Measurements from ENCODE around the gene ABITRAM. TPM values are rescaled to one million over a fixed set of nuclear protein-coding genes. Genes with fewer than 3 reads are reported as not detected.

The ABITRAM gene
- total and polyA plus RNA-seq, 3 experiments from 2014 or later = 13.7 to 15.1 (median 15.1) TPM

DNA sequence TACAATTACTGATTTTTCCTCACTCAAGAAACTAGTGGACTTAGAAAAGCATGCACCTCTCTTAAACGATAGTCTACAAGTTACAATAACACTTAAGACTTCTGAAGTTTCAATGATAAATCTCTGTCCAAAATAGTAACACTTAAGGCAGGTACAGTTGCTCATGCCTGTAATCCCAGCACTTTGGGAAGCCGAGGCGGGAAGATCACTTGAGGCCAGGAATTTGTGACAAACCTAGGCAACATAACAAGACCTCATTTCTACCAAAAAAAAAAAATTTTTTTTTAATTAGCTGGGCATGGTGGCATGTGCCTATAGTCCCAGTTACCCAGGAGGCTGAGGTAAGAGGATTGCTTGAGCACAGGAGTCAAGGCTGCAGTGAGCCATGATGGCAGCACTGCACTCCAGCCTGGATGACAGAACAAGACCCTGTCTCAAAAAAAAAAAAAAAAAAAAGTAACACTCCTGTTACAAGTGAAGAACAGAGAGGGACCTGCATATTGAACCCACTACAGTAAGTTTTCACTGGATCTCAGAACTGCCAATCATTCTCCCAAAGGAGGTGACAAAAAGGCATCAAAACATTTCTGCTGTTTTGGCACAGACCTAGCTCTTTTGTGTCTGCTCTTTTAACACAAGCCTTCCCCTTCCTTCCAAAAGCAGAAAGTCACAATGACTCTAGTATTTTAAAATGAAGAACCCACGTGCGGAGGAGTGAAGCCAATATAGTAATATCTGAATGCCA is 3.5 kb downstream of the ABITRAM start:
- ChIA-PET POLR2A (no interaction called here), CTCF (no interaction called here)
- Mint-ChIP-seq H3K27ac (peak overlapping the region in 6 of 8 donors; percentile 6 to 87 (median 51)), H3K9me3 (no peaks in the 10 kb centered on the region), H3K27me3 (no peaks in the 10 kb centered on the region), H3K4me3 (peak overlapping the region in 1 of 7 donors; percentile 38), H3K36me3 (peaks cover 0 to 44% (median 7%) of the 10 kb centered on the region in 3 donors), H3K4me1 (peaks cover 20 to 28% (median 23%) of the 10 kb centered on the region in 3 donors)
- H3K36me3 ChIP-seq (ENCODE audit: insufficient read depth, low read length) = peaks cover 3% of the 10 kb centered on the region
- no peak overlapping the region for H3K4me3 ChIP-seq (ENCODE audit: low read length)
- peaks cover 19% of the 10 kb centered on the region for H3K4me1 ChIP-seq (ENCODE audit: insufficient read depth, low read length)
- H3K9me3 ChIP-seq (ENCODE audit: low read length) = no peaks in the 10 kb centered on the region
- H3K27ac ChIP-seq (ENCODE audit: low read depth, low read length) = no peak overlapping the region
- no peaks in the 10 kb centered on the region for H3K27me3 ChIP-seq (ENCODE audit: insufficient read depth, low read length, poor library complexity, severe bottlenecking)
- no peak for DNase-seq

DNA sequence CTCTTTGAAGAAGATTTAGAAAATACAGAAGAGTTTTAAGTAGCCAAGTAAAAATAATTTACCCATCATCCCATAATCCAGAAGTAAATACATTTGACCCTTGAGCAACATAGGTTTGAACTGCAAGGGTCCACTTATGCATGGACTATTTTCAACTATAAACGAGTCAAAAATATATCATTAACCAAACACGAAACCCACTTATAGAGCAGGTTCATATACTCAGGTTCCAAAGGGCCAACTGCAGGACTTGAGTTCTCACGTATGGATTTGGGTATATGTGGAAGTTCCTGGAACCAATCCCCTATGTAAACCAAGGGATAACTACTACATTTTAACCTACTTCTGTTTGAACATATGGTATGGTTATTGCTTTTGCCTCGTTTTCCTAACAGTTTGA is 5.8 kb downstream of the ABITRAM start:
- Histone ChIP-seq H3K36me3 (ENCODE audit: insufficient read depth, low read length) (peaks cover 3% of the 10 kb centered on the region), H3K9me3 (ENCODE audit: low read length) (no peaks in the 10 kb centered on the region), H3K27me3 (ENCODE audit: insufficient read depth, low read length, poor library complexity, severe bottlenecking) (no peaks in the 10 kb centered on the region), H3K4me3 (ENCODE audit: low read length) (no peak overlapping the region), H3K27ac (ENCODE audit: low read depth, low read length) (no peak overlapping the region), H3K4me1 (ENCODE audit: insufficient read depth, low read length) (peaks cover 7% of the 10 kb centered on the region)
- POLR2A ChIA-PET = no interaction called here
- Mint-ChIP-seq H3K27me3 (no peaks in the 10 kb centered on the region), H3K27ac (no peak overlapping the region), H3K9me3 (no peaks in the 10 kb centered on the region), H3K4me3 (no peak overlapping the region), H3K36me3 (peaks cover 0 to 30% (median 7%) of the 10 kb centered on the region in 3 donors), H3K4me1 (peaks cover 5 to 8% (median 6%) of the 10 kb centered on the region in 3 donors)
- no peak for DNase-seq
- CTCF ChIA-PET = no interaction called here

DNA sequence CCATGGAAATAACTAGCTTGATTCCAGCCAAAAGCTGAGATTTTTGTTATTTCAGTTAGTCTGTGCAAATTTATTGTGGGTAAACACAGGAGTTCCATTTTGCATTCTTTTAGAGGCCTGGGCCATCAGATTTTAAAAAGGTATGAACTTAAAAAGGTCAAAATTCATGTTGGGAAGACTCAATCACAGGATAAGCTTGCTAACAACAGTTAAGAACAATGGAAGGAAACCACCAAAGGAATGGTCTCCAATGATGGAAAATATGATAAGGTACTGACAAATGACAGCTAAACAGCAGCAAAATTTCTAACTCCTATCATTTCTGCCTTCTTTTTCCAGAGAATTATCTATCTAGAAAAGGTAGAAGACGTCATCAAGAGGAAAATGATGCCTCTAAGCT is 16.0 kb downstream of the ABITRAM start:
- Mint-ChIP-seq H3K27me3 (no peaks in the 10 kb centered on the region), H3K36me3 (peaks cover 0 to 2% (median 0%) of the 10 kb centered on the region in 3 donors), H3K27ac (no peak overlapping the region), H3K9me3 (no peaks in the 10 kb centered on the region), H3K4me3 (no peak overlapping the region), H3K4me1 (no peaks in the 10 kb centered on the region)
- no peak overlapping the region for H3K27ac ChIP-seq (ENCODE audit: low read depth, low read length)
- H3K4me1 ChIP-seq (ENCODE audit: insufficient read depth, low read length) = no peaks in the 10 kb centered on the region
- CTCF ChIA-PET = interaction anchor here (1.0 to 2.6 kb wide), 3 partner anchors 11 to 172 kb away, joined by 3 to 5 read pairs (median 3); no protein-coding TSS in a partner anchor
- DNase-seq = no peak
- no peak overlapping the region for H3K4me3 ChIP-seq (ENCODE audit: low read length)
- H3K27me3 ChIP-seq (ENCODE audit: insufficient read depth, low read length, poor library complexity, severe bottlenecking) = no peaks in the 10 kb centered on the region
- no peaks in the 10 kb centered on the region for H3K9me3 ChIP-seq (ENCODE audit: low read length)
- H3K36me3 ChIP-seq (ENCODE audit: insufficient read depth, low read length) = no peaks in the 10 kb centered on the region
- POLR2A ChIA-PET = no interaction called here

DNA sequence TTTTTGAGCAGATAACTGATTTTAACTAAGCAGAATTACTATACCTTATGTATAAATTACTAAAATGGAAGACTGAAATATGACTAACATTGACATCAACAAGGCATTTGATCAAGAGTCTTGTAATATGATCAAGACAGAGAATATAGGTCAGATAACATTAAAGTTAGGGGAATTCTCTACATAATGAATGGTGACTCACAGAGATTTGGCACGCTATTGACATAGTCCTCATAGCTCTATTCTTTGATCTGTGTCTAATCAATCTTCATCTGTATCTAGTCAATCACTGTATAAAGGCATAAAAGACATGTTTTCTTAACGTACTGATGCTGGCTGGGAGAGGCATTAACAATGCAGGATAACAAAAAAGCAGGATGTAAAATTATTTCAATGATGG is 17.4 kb downstream of the ABITRAM start:
- Histone ChIP-seq H3K4me1 (ENCODE audit: insufficient read depth, low read length) (no peaks in the 10 kb centered on the region), H3K27me3 (ENCODE audit: insufficient read depth, low read length, poor library complexity, severe bottlenecking) (no peaks in the 10 kb centered on the region), H3K36me3 (ENCODE audit: insufficient read depth, low read length) (no peaks in the 10 kb centered on the region), H3K4me3 (ENCODE audit: low read length) (no peak overlapping the region), H3K9me3 (ENCODE audit: low read length) (no peaks in the 10 kb centered on the region), H3K27ac (ENCODE audit: low read depth, low read length) (no peak overlapping the region)
- POLR2A ChIA-PET = no interaction called here
- no peaks in the 10 kb centered on the region for H3K27me3 Mint-ChIP-seq
- no peak overlapping the region for H3K27ac Mint-ChIP-seq
- CTCF ChIA-PET = interaction anchor here (1.0 to 2.6 kb wide), 2 partner anchors 9 to 62 kb away, joined by 3 to 5 read pairs; no protein-coding TSS in a partner anchor
- no peaks in the 10 kb centered on the region for H3K36me3 Mint-ChIP-seq
- H3K4me1 Mint-ChIP-seq = no peaks in the 10 kb centered on the region
- DNase-seq = no peak
- H3K9me3 Mint-ChIP-seq = no peaks in the 10 kb centered on the region
- no peak overlapping the region for H3K4me3 Mint-ChIP-seq

DNA sequence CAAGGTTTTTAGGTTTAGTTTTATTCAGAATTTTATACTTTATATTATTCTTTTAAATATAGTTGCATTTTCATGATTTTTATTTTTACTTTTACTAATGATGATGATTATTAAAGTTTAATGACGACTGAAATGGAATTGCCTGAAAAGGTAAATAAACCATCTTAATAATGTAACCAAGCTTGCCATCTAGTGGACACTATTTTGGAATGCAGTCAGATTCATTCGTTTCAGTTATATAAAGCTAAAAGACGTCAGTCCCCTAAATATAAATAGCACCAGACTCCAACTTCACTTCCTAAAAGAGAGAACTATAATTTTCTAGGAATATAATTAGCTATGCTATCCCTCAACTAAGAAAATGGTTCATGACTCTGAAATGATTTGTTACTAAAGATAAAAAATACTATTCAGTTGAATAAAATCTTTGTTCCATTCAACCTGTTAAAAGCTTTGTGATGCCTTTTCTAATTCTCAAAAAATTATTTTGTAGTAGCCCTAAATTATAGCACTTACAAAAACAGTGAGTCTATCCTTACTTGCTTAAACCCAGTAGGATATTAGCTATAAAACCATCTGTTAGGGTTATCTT is 19.9 kb downstream of the ABITRAM start:
- Mint-ChIP-seq H3K9me3 (no peaks in the 10 kb centered on the region), H3K4me3 (no peak overlapping the region), H3K36me3 (no peaks in the 10 kb centered on the region), H3K27me3 (no peaks in the 10 kb centered on the region), H3K4me1 (no peaks in the 10 kb centered on the region), H3K27ac (no peak overlapping the region)
- Histone ChIP-seq H3K36me3 (ENCODE audit: insufficient read depth, low read length) (no peaks in the 10 kb centered on the region), H3K9me3 (ENCODE audit: low read length) (no peaks in the 10 kb centered on the region), H3K4me3 (ENCODE audit: low read length) (no peak overlapping the region), H3K4me1 (ENCODE audit: insufficient read depth, low read length) (no peaks in the 10 kb centered on the region), H3K27ac (ENCODE audit: low read depth, low read length) (no peak overlapping the region), H3K27me3 (ENCODE audit: insufficient read depth, low read length, poor library complexity, severe bottlenecking) (no peaks in the 10 kb centered on the region)
- ChIA-PET POLR2A (no interaction called here), CTCF (interaction anchor here (0.6 to 2.2 kb wide), 11 partner anchors 10 to 245 kb away, joined by 3 to 11 read pairs (median 3); no protein-coding TSS in a partner anchor)
- peak in 2 of 5 donors; percentile 16 to 29 for DNase-seq

DNA sequence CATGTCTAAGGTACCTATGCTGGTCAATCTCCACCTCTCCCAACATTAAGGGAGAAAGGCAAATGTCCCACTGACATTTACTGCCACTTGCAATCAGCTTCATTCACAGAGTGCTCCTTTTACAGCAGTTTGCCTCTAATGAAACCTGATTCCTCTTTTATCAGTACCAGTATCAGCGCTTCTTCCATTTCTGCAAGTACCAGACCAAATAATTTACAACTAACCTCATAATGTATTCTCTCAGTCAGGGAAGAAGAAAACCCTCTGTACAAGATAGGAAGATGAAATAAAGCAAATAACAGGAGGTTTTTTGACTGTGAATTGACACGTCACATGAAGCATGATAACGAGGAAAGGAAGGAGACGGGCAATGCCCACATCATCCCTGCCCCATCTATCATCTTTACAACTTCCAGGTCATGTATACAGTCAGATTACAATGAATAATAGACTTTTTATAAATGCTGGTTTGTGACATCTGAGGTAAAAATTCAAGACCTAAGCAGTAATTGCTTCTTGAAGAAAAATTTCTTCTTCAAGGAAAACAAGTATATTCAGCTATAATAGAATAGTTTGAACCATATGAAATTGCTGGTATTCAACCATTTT is 21.9 kb downstream of the ABITRAM start:
- H3K27me3 ChIP-seq (ENCODE audit: insufficient read depth, low read length, poor library complexity, severe bottlenecking) = no peaks in the 10 kb centered on the region
- H3K4me3 ChIP-seq (ENCODE audit: low read length) = no peak overlapping the region
- Mint-ChIP-seq H3K36me3 (no peaks in the 10 kb centered on the region), H3K27me3 (no peaks in the 10 kb centered on the region), H3K4me1 (no peaks in the 10 kb centered on the region), H3K4me3 (no peak overlapping the region), H3K27ac (peak overlapping the region in 1 of 8 donors; percentile 10), H3K9me3 (no peaks in the 10 kb centered on the region)
- DNase-seq = no peak
- no peak overlapping the region for H3K27ac ChIP-seq (ENCODE audit: low read depth, low read length)
- no peaks in the 10 kb centered on the region for H3K9me3 ChIP-seq (ENCODE audit: low read length)
- no peaks in the 10 kb centered on the region for H3K36me3 ChIP-seq (ENCODE audit: insufficient read depth, low read length)
- H3K4me1 ChIP-seq (ENCODE audit: insufficient read depth, low read length) = no peaks in the 10 kb centered on the region
- POLR2A ChIA-PET = no interaction called here
- CTCF ChIA-PET = no interaction called here

DNA sequence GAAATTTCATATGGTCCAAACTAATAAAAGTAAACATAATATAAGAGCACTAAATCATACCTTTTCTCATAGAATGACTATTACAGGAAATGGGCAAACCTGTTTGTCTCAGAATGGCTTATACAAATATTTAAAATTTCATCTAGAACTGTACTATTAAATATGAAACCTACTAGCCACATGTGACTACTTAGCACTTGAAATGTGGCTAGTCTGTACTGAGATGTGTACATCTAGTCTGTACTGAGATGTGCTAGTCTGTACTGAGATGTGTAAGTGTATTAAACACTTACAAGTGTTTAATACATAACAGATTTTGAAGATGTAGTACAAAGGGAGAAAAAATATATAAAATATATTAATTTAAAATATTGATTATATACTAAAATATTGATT is 22.4 kb downstream of the ABITRAM start:
- Histone ChIP-seq H3K36me3 (ENCODE audit: insufficient read depth, low read length) (no peaks in the 10 kb centered on the region), H3K4me1 (ENCODE audit: insufficient read depth, low read length) (no peaks in the 10 kb centered on the region), H3K9me3 (ENCODE audit: low read length) (no peaks in the 10 kb centered on the region), H3K27me3 (ENCODE audit: insufficient read depth, low read length, poor library complexity, severe bottlenecking) (no peaks in the 10 kb centered on the region), H3K27ac (ENCODE audit: low read depth, low read length) (no peak overlapping the region), H3K4me3 (ENCODE audit: low read length) (no peak overlapping the region)
- Mint-ChIP-seq H3K4me1 (no peaks in the 10 kb centered on the region), H3K36me3 (no peaks in the 10 kb centered on the region), H3K9me3 (no peaks in the 10 kb centered on the region), H3K4me3 (no peak overlapping the region), H3K27ac (no peak overlapping the region), H3K27me3 (no peaks in the 10 kb centered on the region)
- CTCF ChIA-PET = no interaction called here
- POLR2A ChIA-PET = no interaction called here
- no peak for DNase-seq

DNA sequence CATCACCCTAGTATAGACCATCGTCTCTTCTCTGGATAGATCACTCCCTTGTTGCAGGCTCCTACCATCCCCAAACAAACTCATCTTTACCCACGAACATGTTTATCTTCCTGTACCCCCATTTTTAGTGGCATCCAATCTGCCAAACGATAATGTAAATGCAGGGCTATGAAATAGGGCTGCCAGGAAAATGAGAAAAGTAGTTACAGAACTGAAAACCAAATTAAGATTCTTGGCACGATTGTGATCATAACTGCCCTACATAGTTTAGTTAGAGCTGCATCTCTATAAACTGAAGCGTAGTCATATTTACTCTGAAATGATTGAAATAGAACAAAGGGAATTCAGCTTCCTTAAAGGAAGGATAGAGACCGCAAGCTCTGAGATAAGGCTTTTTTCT is 26.1 kb downstream of the ABITRAM start:
- H3K36me3 Mint-ChIP-seq = no peaks in the 10 kb centered on the region
- Histone ChIP-seq H3K9me3 (ENCODE audit: low read length) (no peaks in the 10 kb centered on the region), H3K27me3 (ENCODE audit: insufficient read depth, low read length, poor library complexity, severe bottlenecking) (no peaks in the 10 kb centered on the region), H3K4me1 (ENCODE audit: insufficient read depth, low read length) (no peaks in the 10 kb centered on the region), H3K36me3 (ENCODE audit: insufficient read depth, low read length) (no peaks in the 10 kb centered on the region), H3K4me3 (ENCODE audit: low read length) (no peak overlapping the region), H3K27ac (ENCODE audit: low read depth, low read length) (no peak overlapping the region)
- H3K4me3 Mint-ChIP-seq = no peak overlapping the region
- ChIA-PET CTCF (no interaction called here), POLR2A (no interaction called here)
- H3K4me1 Mint-ChIP-seq = no peaks in the 10 kb centered on the region
- H3K27ac Mint-ChIP-seq = no peak overlapping the region
- H3K9me3 Mint-ChIP-seq = no peaks in the 10 kb centered on the region
- H3K27me3 Mint-ChIP-seq = no peaks in the 10 kb centered on the region
- no peak for DNase-seq

All from CD8-positive, alpha-beta memory T cell (primary cell).